Measurements from ENCODE around the gene OR2H1.

DNA sequence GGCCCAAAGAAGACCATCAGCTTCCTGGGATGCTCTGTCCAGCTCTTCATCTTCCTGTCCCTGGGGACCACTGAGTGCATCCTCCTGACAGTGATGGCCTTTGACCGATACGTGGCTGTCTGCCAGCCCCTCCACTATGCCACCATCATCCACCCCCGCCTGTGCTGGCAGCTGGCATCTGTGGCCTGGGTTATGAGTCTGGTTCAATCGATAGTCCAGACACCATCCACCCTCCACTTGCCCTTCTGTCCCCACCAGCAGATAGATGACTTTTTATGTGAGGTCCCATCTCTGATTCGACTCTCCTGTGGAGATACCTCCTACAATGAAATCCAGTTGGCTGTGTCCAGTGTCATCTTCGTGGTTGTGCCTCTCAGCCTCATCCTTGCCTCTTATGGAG is 5.1 kb downstream of the OR2H1 start:
- TF ChIP-seq, protein P1, sequence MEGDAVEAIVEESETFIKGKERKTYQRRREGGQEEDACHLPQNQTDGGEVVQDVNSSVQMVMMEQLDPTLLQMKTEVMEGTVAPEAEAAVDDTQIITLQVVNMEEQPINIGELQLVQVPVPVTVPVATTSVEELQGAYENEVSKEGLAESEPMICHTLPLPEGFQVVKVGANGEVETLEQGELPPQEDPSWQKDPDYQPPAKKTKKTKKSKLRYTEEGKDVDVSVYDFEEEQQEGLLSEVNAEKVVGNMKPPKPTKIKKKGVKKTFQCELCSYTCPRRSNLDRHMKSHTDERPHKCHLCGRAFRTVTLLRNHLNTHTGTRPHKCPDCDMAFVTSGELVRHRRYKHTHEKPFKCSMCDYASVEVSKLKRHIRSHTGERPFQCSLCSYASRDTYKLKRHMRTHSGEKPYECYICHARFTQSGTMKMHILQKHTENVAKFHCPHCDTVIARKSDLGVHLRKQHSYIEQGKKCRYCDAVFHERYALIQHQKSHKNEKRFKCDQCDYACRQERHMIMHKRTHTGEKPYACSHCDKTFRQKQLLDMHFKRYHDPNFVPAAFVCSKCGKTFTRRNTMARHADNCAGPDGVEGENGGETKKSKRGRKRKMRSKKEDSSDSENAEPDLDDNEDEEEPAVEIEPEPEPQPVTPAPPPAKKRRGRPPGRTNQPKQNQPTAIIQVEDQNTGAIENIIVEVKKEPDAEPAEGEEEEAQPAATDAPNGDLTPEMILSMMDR (IDR thresholded peaks at IDR 0.05 in 8 of 11, conservative IDR thresholded peaks at IDR 0.05 in 3 of 11) = no peak
- TF ChIP-seq POLR2AphosphoS5 (IDR thresholded peaks at IDR 0.05) = no peak

Data from spleen (tissue), 7 donors.